IPS-11a (cell line): ENCODE data around the gene VGLL4.
A peak's percentile ranks its signal among the peaks of the same experiment; 100 is the strongest.
"Not testable (repeated sequence)": the region's sequence is repeated elsewhere in the genome, so short reads cannot be mapped to it uniquely, and the experiment has no call there.

Source experiments
- H3K4me3 ChIP-seq: one replicate; pipeline ENCODE4 v1.5.1; 2013; ENCODE audit warnings: low read depth, low read length, control low read depth

Gene VGLL4

GRCh38 chr3:11643605-11644087 is at the start of gene VGLL4:
VGLL4 (minus strand) TSS chr3:11643915; CDS start chr3:11643518, 397 bp downstream.
- H3K4me3 ChIP-seq = peak within 1 kb of the TSS; percentile 86

- no peak overlapping the region for H3K4me3 ChIP-seq
These were observed 48.8 kb upstream of the VGLL4 start for GRCh38 chr3:11692532-11692813.

GRCh38 chr3:11691767-11692531 is 48.2 kb upstream of the VGLL4 start:
- H3K4me3 ChIP-seq = no peak overlapping the region

- no peak overlapping the region for H3K4me3 ChIP-seq
These were observed 47.4 kb upstream of the VGLL4 start for GRCh38 chr3:11690863-11691766.

- H3K4me3 ChIP-seq = no peak overlapping the region
These were observed 46.0 kb upstream of the VGLL4 start for GRCh38 chr3:11689749-11690148.

GRCh38 chr3:11684980-11685379 is 41.3 kb upstream of the VGLL4 start:
- H3K4me3 ChIP-seq = not testable (repeated sequence)

GRCh38 chr3:11680509-11680908 is 36.8 kb upstream of the VGLL4 start:
- H3K4me3 ChIP-seq = no peak overlapping the region

- H3K4me3 ChIP-seq = no peak overlapping the region
These were observed 36.2 kb upstream of the VGLL4 start for GRCh38 chr3:11679964-11680363.

GRCh38 chr3:11672363-11672762 is 28.6 kb upstream of the VGLL4 start:
- H3K4me3 ChIP-seq = no peak overlapping the region

GRCh38 chr3:11671648-11672100 is 28.0 kb upstream of the VGLL4 start:
- no peak overlapping the region for H3K4me3 ChIP-seq

GRCh38 chr3:11668243-11669235 is 24.8 kb upstream of the VGLL4 start:
- no peak overlapping the region for H3K4me3 ChIP-seq

- no peak overlapping the region for H3K4me3 ChIP-seq
These were observed 21.6 kb upstream of the VGLL4 start for GRCh38 chr3:11665331-11665730.

- no peak overlapping the region for H3K4me3 ChIP-seq
These were observed 18.8 kb upstream of the VGLL4 start for GRCh38 chr3:11662392-11662990.

GRCh38 chr3:11661827-11662226 is 18.1 kb upstream of the VGLL4 start:
- no peak overlapping the region for H3K4me3 ChIP-seq

GRCh38 chr3:11661052-11661656 is 17.4 kb upstream of the VGLL4 start:
- no peak overlapping the region for H3K4me3 ChIP-seq

- H3K4me3 ChIP-seq = no peak overlapping the region
These were observed 16.5 kb upstream of the VGLL4 start for GRCh38 chr3:11660242-11660641.

GRCh38 chr3:11658180-11658579 is 14.5 kb upstream of the VGLL4 start:
- H3K4me3 ChIP-seq = no peak overlapping the region

GRCh38 chr3:11655196-11655928 is 11.6 kb upstream of the VGLL4 start:
- no peak overlapping the region for H3K4me3 ChIP-seq

GRCh38 chr3:11654166-11654565 is 10.5 kb upstream of the VGLL4 start:
- H3K4me3 ChIP-seq = no peak overlapping the region
